Fibroblast of pulmonary artery (primary cell): ENCODE measurements around the gene GALNT2.

Source experiments
- DNase-seq: peaks from one replicate; pipeline ENCODE4 v3.0.0-alpha.2; 2010; ENCODE audit warnings: low read depth
- H3K4me3 ChIP-seq: replicated peaks from 2 replicates; pipeline ENCODE4 v1.5.1; 2011; ENCODE audit warnings: low read depth, mild to moderate bottlenecking, control low read depth, low read length, moderate library complexity
- CTCF ChIP-seq: IDR thresholded peaks from 2 replicates; pipeline ENCODE4 v1.5.1; 2011; ENCODE audit warnings: mild to moderate bottlenecking, control low read depth, low read length, inconsistent platforms; ENCODE audit errors: missing control alignments

Gene GALNT2

GRCh38 chr1:230306169-230306568 is 239.1 kb downstream of the GALNT2 start:
- DNase-seq, result no peak
- TF ChIP-seq CTCF, result no peak
- H3K4me3 ChIP-seq, result no peak overlapping the region

GRCh38 chr1:230307213-230307612 is 240.2 kb downstream of the GALNT2 start:
- DNase-seq, result peak; percentile 69

GRCh38 chr1:230308039-230308438 is 241.0 kb downstream of the GALNT2 start:
- DNase-seq, result peak; percentile 98
- H3K4me3 ChIP-seq, result no peak overlapping the region
- TF ChIP-seq CTCF, result no peak

More at GRCh38 chr1:230307213-230307612, 240.2 kb downstream of the GALNT2 start:
- no peak overlapping the region for H3K4me3 ChIP-seq
- no peak for TF ChIP-seq CTCF

- no peak for DNase-seq
- no peak overlapping the region for H3K4me3 ChIP-seq
- TF ChIP-seq CTCF, result no peak
Measured at GRCh38 chr1:230308821-230309220, 241.8 kb downstream of the GALNT2 start.

GRCh38 chr1:230309646-230310177 is 242.7 kb downstream of the GALNT2 start:
- TF ChIP-seq CTCF, result no peak
- no peak for DNase-seq
- no peak overlapping the region for H3K4me3 ChIP-seq

- H3K4me3 ChIP-seq, result no peak overlapping the region
- TF ChIP-seq CTCF, result peak; percentile 96
- peak; percentile 88 for DNase-seq
Measured at GRCh38 chr1:230310381-230311163, 243.5 kb downstream of the GALNT2 start.
